K562 (cell line): ENCODE measurements around the gene A1BG. TPM values are rescaled to one million over a fixed set of nuclear protein-coding genes. Genes with fewer than 3 reads are reported as not detected.
A peak's percentile ranks its signal among the peaks of the same experiment; 100 is the strongest.

Source experiments
- ASH1L ChIP-seq: fragments of 450-650 bp; IDR thresholded peaks from 2 replicates; pipeline ENCODE4 v1.6.1; 2018; ENCODE audit warnings: borderline replicate concordance, mild to moderate bottlenecking, low read depth; ENCODE audit not compliant: partially characterized antibody
- CHD7 ChIP-seq: fragments of 200-600 bp; sonication (generic); IDR thresholded peaks from one replicate; pipeline ENCODE4 v1.6.1; 2012; ENCODE audit warnings: mild to moderate bottlenecking, low read depth, low read length, inconsistent platforms
- CREBBP ChIP-seq: IDR thresholded peaks from one replicate; pipeline ENCODE4 v1.6.1; 2012; ENCODE audit warnings: low read depth, mild to moderate bottlenecking, control low read depth, inconsistent platforms, low read length
- CTBP1 ChIP-seq: fragments of 450-650 bp; IDR thresholded peaks from 2 replicates; pipeline ENCODE4 v1.6.1; 2016; ENCODE audit warnings: borderline replicate concordance
- CXXC5 ChIP-seq: fragments of 250-450 bp; sonication (Bioruptor Pico); IDR thresholded peaks from 2 replicates; pipeline ENCODE4 v1.8.0; 2022; ENCODE audit warnings: inconsistent platforms, mild to moderate bottlenecking, moderate library complexity
- GMEB1 ChIP-seq: fragments of 250-450 bp; sonication (Bioruptor Pico); IDR thresholded peaks from 2 replicates; pipeline ENCODE4 v1.4.0; 2020; ENCODE audit warnings: mild to moderate bottlenecking
- MAFG ChIP-seq: fragments of 450-650 bp; conservative IDR thresholded peaks from 2 replicates; pipeline ENCODE4 v1.6.1; 2016; ENCODE audit warnings: missing genetic modification characterization, missing compliant biosample characterization
- MEF2A ChIP-seq: IDR thresholded peaks from 2 replicates; pipeline ENCODE4 v1.6.1; 2011; ENCODE audit warnings: low read depth, mild to moderate bottlenecking, low read length, moderate library complexity; ENCODE audit not compliant: control insufficient read depth
- MEIS2 ChIP-seq: fragments of 450-650 bp; IDR thresholded peaks from 2 replicates; pipeline ENCODE4 v1.6.1; 2014; ENCODE audit warnings: mild to moderate bottlenecking; ENCODE audit not compliant: partially characterized antibody
- MTA1 ChIP-seq: fragments of 450-650 bp; IDR thresholded peaks from 2 replicates; pipeline ENCODE4 v1.6.1; 2017; ENCODE audit warnings: borderline replicate concordance
- NR4A1 ChIP-seq, 2 experiments: fragments of 250-450 bp in 1 of 2; fragments of 450-650 bp in 1 of 2; sonication (Bioruptor Pico) in 1 of 2; IDR thresholded peaks; 2 replicates each; pipeline versions ENCODE4 v1.4.0 to v1.6.1; 2016 to 2020; ENCODE audit warnings: mild to moderate bottlenecking in 2 of 2, missing compliant biosample characterization in 1 of 2, missing genetic modification characterization in 1 of 2, moderate library complexity in 1 of 2
- POLR2B ChIP-seq: fragments of 450-650 bp; IDR thresholded peaks from 2 replicates; pipeline ENCODE4 v1.6.1; 2018; ENCODE audit warnings: low read depth; ENCODE audit not compliant: partially characterized antibody
- RCOR1 ChIP-seq, 2 experiments: IDR thresholded peaks; 2 replicates each; pipeline ENCODE4 v1.6.1; 2012; ENCODE audit warnings: low read depth in 2 of 2, low read length in 2 of 2, borderline replicate concordance in 1 of 2, improper control_type of control experiment in 1 of 2
- TCFL5 ChIP-seq: fragments of 250-450 bp; sonication (Bioruptor Pico); conservative IDR thresholded peaks from 2 replicates; pipeline ENCODE4 v1.6.1; 2021; ENCODE audit warnings: mild to moderate bottlenecking, moderate library complexity, matching md5 sums
- ZBED1 ChIP-seq: IDR thresholded peaks from 2 replicates; pipeline ENCODE4 v1.6.1; 2014
- ZNF444 ChIP-seq: fragments of 250-450 bp; sonication (Bioruptor Pico); IDR thresholded peaks from 2 replicates; pipeline ENCODE4 v1.4.0; 2020; ENCODE audit warnings: mild to moderate bottlenecking, moderate library complexity
- ZNF696 ChIP-seq: fragments of 250-450 bp; sonication (Bioruptor Pico); conservative IDR thresholded peaks from 2 replicates; pipeline ENCODE4 v1.4.0; 2020; ENCODE audit warnings: mild to moderate bottlenecking, moderate library complexity
- ZNF764 ChIP-seq: fragments of 250-450 bp; sonication (Bioruptor Pico); IDR thresholded peaks from 2 replicates; pipeline ENCODE4 v1.4.0; 2020; ENCODE audit warnings: low read depth, mild to moderate bottlenecking, moderate library complexity
- polyA plus RNA-seq, 8 experiments: library from polyadenylated mRNA; depleted of rRNA in 4 of 8; stranded (reverse) in 5 of 8; unstranded in 3 of 8; fragments of >200 nt; fragmentation: Nextera tagmentation in 2 of 8; fragmentation: Illumina TruSeq in 1 of 8; extraction: Ambion mirVana in 2 of 8; extraction: Trizol in 1 of 8; gene quantifications; 2 replicates each; pipeline versions ENCODE4 v1.2.1 to v1.2.3, GENCODE V29; 2011 to 2014; ENCODE audit warnings: inconsistent platforms in 1 of 8, missing spikeins in 1 of 8
- total RNA-seq, 7 experiments: library from RNA; depleted of rRNA in 6 of 7; stranded (reverse); fragments of >200 nt in 6 of 7; fragmentation: Illumina TruSeq in 2 of 7; extraction: Trizol in 2 of 7; gene quantifications; 2 replicates each; pipeline versions ENCODE4 v1.2.1 to v1.2.3, GENCODE V29; 2011 to 2021; ENCODE audit warnings: low replicate concordance in 1 of 7

The A1BG gene
- total and polyA plus RNA-seq, 9 of the 15 experiments (the other 6 are each of a cell fraction or from before 2014, with no cell fraction given): 0.10 to 19.8 (median 2.6) TPM

GRCh38 chr19:58361900-58362271, 8.6 kb upstream of the A1BG start (continued):
- TF ChIP-seq CTBP1 (no peak), GMEB1 (CRISPR knock-in tag) (peak; percentile 64), MEF2A (no peak), ZNF764 (CRISPR knock-in tag) (no peak), CHD7 (no peak), ASH1L (no peak), MEIS2 (no peak), CREBBP (no peak), CXXC5 (CRISPR knock-in tag) (no peak), POLR2B (no peak), ZNF444 (CRISPR knock-in tag) (no peak), ZBED1 (no peak), MTA1 (no peak; the same call in 1 of the 2 replicates), RCOR1 (IDR thresholded peaks at IDR 0.05; ENCODE audit: borderline replicate concordance in 1 of 2, low read depth in 2 of 2, low read length in 2 of 2) (no peak), NR4A1 (CRISPR knock-in tag; IDR thresholded peaks at IDR 0.05) (no peak), NR4A1 (tag; IDR thresholded peaks at IDR 0.05) (no peak; the same call in 1 of the 2 replicates), MAFG (tag) (no peak), TCFL5 (CRISPR knock-in tag) (no peak), ZNF696 (CRISPR knock-in tag) (no peak)
